Measurements from ENCODE around the gene CLC.
A peak's percentile ranks its signal among the peaks of the same experiment; 100 is the strongest.

The CLC gene

DNA sequence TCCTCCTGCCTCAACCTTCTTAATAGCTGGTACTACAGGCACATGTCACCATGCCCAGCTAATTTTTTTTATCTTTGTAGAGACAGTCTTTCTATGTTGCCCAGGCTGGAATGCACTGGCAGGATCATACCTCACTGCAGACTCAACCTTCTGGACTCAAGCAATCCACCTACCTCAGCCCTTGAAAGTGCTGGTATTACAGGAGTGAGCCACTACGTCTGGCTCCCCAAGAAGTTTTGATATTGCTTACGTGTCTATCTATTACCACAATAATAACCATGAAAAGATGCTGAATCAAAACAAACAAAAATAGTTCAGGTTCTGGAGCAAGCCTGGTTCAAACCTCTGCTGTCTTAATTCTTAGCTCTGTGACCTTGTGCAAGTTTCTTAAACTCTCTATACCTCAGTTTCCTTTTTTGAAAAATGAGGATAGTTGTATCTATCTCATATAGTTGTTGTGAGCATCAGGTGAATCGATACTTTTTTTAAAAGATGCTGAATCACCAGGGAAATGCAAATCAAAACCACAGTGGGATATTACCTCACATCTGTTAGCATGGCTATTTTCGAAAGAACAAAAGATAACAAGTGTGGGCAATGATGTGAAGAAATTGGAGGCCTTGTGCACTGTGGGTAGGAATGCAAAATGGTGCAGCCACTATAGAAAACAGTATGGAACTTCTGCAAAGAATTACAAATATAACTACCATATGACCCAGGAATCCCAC lies 21.8 kb upstream of the CLC start:
- TF ChIP-seq, protein P1, sequence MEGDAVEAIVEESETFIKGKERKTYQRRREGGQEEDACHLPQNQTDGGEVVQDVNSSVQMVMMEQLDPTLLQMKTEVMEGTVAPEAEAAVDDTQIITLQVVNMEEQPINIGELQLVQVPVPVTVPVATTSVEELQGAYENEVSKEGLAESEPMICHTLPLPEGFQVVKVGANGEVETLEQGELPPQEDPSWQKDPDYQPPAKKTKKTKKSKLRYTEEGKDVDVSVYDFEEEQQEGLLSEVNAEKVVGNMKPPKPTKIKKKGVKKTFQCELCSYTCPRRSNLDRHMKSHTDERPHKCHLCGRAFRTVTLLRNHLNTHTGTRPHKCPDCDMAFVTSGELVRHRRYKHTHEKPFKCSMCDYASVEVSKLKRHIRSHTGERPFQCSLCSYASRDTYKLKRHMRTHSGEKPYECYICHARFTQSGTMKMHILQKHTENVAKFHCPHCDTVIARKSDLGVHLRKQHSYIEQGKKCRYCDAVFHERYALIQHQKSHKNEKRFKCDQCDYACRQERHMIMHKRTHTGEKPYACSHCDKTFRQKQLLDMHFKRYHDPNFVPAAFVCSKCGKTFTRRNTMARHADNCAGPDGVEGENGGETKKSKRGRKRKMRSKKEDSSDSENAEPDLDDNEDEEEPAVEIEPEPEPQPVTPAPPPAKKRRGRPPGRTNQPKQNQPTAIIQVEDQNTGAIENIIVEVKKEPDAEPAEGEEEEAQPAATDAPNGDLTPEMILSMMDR (IDR thresholded peaks at IDR 0.05; ENCODE audit: insufficient read depth, low read depth, low read length, missing control alignments): no peak
- H3K4me3 ChIP-seq (ENCODE audit: low read depth, low read length): no peak overlapping the region
- peak; percentile 74 for DNase-seq (ENCODE audit: low read depth)

DNA sequence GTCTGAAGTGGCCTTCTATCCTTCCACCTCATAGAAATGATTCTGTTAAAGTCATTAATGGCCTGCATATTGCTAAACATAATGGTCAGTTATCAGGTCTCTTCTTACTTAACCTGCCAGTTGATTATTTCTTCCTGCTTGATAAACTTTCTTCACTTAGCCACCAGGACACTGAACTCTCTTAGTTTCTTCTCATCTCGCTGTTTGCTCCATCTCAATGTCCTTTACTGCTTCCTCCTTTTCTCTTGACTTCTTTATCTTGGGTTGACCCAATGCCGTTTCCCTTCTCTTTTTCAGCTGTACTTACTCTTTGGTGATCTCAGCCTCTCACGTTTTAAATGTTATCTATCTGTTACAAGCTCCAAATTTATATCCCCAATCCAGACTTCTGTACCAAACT lies 17.1 kb upstream of the CLC start:
- no peak overlapping the region for H3K4me3 ChIP-seq (ENCODE audit: low read depth, low read length)
- DNase-seq (ENCODE audit: low read depth): no peak
- TF ChIP-seq, protein P1 (IDR thresholded peaks at IDR 0.05; ENCODE audit: insufficient read depth, low read depth, low read length, missing control alignments): no peak

- no peak for DNase-seq (ENCODE audit: low read depth)
- TF ChIP-seq, protein P1 (IDR thresholded peaks at IDR 0.05; ENCODE audit: insufficient read depth, low read depth, low read length, missing control alignments): no peak
- H3K4me3 ChIP-seq (ENCODE audit: low read depth, low read length): no peak overlapping the region
These were observed 16.7 kb upstream of the CLC start for GRCh38 chr19:39754544-39754943.

DNA sequence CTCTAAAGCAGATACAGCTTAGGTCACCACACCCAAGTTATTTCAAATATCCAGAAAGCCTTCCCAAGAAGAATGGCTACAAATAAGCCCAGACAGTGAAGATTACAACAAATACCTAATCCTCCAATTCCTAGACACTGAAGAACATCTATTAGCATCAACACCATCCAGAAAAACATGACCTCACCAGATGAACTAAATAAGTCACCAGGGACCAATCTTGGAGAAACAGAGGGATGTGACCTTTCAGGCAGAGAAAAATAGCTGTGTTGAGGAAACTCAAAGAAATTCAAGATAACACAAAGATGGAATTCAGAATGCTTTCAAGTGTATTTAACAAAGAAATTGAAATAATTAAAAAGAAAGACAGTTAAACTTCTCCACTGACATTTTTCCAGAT lies 15.0 kb upstream of the CLC start:
- no peak for DNase-seq (ENCODE audit: low read depth)
- no peak overlapping the region for H3K4me3 ChIP-seq (ENCODE audit: low read depth, low read length)
- TF ChIP-seq, protein P1 (IDR thresholded peaks at IDR 0.05; ENCODE audit: insufficient read depth, low read depth, low read length, missing control alignments): no peak

DNA sequence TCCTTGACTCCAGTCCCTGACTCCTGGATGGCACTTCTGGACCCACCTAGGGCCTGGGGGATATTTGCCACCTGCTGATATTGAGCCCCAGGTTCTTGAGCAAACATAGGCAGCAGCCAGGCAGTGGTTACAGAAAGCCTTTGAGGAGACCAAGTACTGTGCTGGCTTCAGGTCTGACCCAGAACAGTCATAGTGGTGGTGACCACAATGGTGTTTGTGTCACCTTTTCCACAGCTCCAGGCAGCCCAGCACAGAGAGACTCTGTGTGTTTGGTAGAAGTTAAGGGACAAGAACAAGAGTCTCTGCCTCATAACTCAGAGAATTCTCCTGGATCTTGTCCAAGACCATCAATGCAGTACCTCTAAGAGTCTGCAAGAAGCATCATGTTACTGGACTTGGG lies 14.6 kb upstream of the CLC start:
- TF ChIP-seq, protein P1 (IDR thresholded peaks at IDR 0.05; ENCODE audit: insufficient read depth, low read depth, low read length, missing control alignments): no peak

GRCh38 chr19:39749981-39750380 lies 12.2 kb upstream of the CLC start:
- DNase-seq (ENCODE audit: low read depth): no peak
- TF ChIP-seq, protein P1 (IDR thresholded peaks at IDR 0.05; ENCODE audit: insufficient read depth, low read depth, low read length, missing control alignments): no peak
- H3K4me3 ChIP-seq (ENCODE audit: low read depth, low read length): no peak overlapping the region

More for the DNA sequence above, 14.6 kb upstream of the CLC start:
- DNase-seq (ENCODE audit: low read depth): peak; percentile 34
- no peak overlapping the region for H3K4me3 ChIP-seq (ENCODE audit: low read depth, low read length)
